GM21360 (cell line): ENCODE data around the gene CTIF.
"Not testable (repeated sequence)": the region's sequence is repeated elsewhere in the genome, so short reads cannot be mapped to it uniquely, and the experiment has no call there.

Experiments used
- ATAC-seq: cut with Tn5 transposase; IDR thresholded peaks from one replicate; pipeline ENCODE4 v1.9.1; 2021; ENCODE audit warnings: mild to moderate bottlenecking, moderate library complexity; ENCODE audit not compliant: unreplicated experiment

CTIF gene

GRCh38 chr18:48538531-48539405, at the start of gene CTIF:
CTIF (plus strand) TSS chr18:48539031; CDS start chr18:48619566, 80,535 bp downstream.
- ATAC-seq: peak; percentile 68

- ATAC-seq: no peak
Measured at GRCh38 chr18:48490641-48491293, 48.1 kb upstream of the CTIF start.

- no peak for ATAC-seq
Measured at GRCh38 chr18:48492880-48493279, 46.0 kb upstream of the CTIF start.

GRCh38 chr18:48493434-48494230, 45.2 kb upstream of the CTIF start:
- ATAC-seq: no peak

GRCh38 chr18:48497863-48498262, 41.0 kb upstream of the CTIF start:
- ATAC-seq: no peak

GRCh38 chr18:48500517-48500916, 38.3 kb upstream of the CTIF start:
- no peak for ATAC-seq

- ATAC-seq: no peak
Measured at GRCh38 chr18:48502906-48503305, 35.9 kb upstream of the CTIF start.

- no peak for ATAC-seq
Measured at GRCh38 chr18:48504819-48505218, 34.0 kb upstream of the CTIF start.

GRCh38 chr18:48506983-48507568, 31.8 kb upstream of the CTIF start:
- ATAC-seq: not testable (repeated sequence)

- ATAC-seq: not testable (repeated sequence)
Measured at GRCh38 chr18:48512498-48512897, 26.3 kb upstream of the CTIF start.

- no peak for ATAC-seq
Measured at GRCh38 chr18:48514786-48515185, 24.0 kb upstream of the CTIF start.

GRCh38 chr18:48517048-48517447, 21.8 kb upstream of the CTIF start:
- ATAC-seq: no peak

GRCh38 chr18:48519431-48520100, 19.3 kb upstream of the CTIF start:
- ATAC-seq: no peak

- ATAC-seq: no peak
Measured at GRCh38 chr18:48521723-48522122, 17.1 kb upstream of the CTIF start.

- ATAC-seq: no peak
Measured at GRCh38 chr18:48525671-48526070, 13.2 kb upstream of the CTIF start.

GRCh38 chr18:48527461-48527860, 11.4 kb upstream of the CTIF start:
- no peak for ATAC-seq

- no peak for ATAC-seq
Measured at GRCh38 chr18:48528861-48529260, 10.0 kb upstream of the CTIF start.

- no peak for ATAC-seq
Measured at GRCh38 chr18:48529796-48530195, 9.0 kb upstream of the CTIF start.

GRCh38 chr18:48530399-48531081, 8.3 kb upstream of the CTIF start:
- no peak for ATAC-seq

GRCh38 chr18:48531082-48531403, 7.8 kb upstream of the CTIF start:
- no peak for ATAC-seq
